Lower leg skin (tissue), 4 donors: ENCODE data around the gene ZPBP2. TPM values are rescaled to one million over a fixed set of nuclear protein-coding genes. Genes with fewer than 3 reads are reported as not detected.

Experiments
- DNase-seq, 2 donors: peaks; one replicate each; pipeline ENCODE4 v3.0.0-alpha.2; 2019; ENCODE audit warnings: low spot score in 2 of 2
- H3K4me3 ChIP-seq: fragments of 200-600 bp; sonication (generic); 2 replicates; pipeline ENCODE4 v1.5.1; 2017; ENCODE audit warnings: mild to moderate bottlenecking, low read depth; ENCODE audit not compliant: poor library complexity, severe bottlenecking
- POLR2A ChIP-seq, 2 donors: fragments of 450-650 bp; IDR thresholded peaks; one replicate each; pipeline ENCODE4 v1.6.1; 2016 to 2017; ENCODE audit warnings: antibody characterized with exemption in 2 of 2, mild to moderate bottlenecking in 1 of 2, moderate library complexity in 1 of 2
- WGBS, 2 donors: methylation state at CpG; one replicate each; pipeline ENCODE4 v1.1.5; 2018; 5-methylcytosine and 5-hydroxymethylcytosine counted together
- intact Hi-C: fragments of 100-400 bp; cut with DNase I; formaldehyde crosslinking; loops from one replicate; pipeline ENCODE4 v1.15.0; 2023; ENCODE audit warnings: low total_unique reads
- total RNA-seq, 4 donors: library from RNA; depleted of rRNA; stranded (reverse); fragments of >200 nt; gene quantifications; one replicate each; pipeline ENCODE4 v1.1.0, GENCODE V29; 2016
- TF ChIP-seq, protein P1 (sequence below), 3 donors: fragments of 450-650 bp; IDR thresholded peaks; one replicate each; pipeline ENCODE4 v1.5.1; 2016; ENCODE audit warnings: antibody characterized with exemption in 3 of 3, mild to moderate bottlenecking in 3 of 3, moderate library complexity in 2 of 3

The ZPBP2 gene
- total RNA-seq, 4 donors from 2014 or later = not detected

DNA sequence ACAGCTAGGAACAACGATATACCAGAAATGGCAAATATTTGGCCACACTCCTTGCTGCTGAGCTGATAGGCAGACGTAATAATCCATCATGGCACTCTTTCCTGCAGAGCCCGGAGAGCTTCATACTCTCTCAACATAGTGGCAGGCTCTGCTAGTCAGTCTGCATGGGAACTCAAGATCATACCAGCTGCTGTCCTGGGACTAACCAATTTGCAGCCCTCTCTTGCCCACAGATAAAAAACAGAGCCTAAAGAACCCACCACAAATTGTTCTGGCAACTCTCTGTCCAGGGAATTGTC lies 36.9 kb downstream of the ZPBP2 start:
- no peak for DNase-seq
- WGBS, 2 donors = 90 to 92% methylated on average over 3 of the region's 3 CpGs
- intact Hi-C loops = no loop called here

DNA sequence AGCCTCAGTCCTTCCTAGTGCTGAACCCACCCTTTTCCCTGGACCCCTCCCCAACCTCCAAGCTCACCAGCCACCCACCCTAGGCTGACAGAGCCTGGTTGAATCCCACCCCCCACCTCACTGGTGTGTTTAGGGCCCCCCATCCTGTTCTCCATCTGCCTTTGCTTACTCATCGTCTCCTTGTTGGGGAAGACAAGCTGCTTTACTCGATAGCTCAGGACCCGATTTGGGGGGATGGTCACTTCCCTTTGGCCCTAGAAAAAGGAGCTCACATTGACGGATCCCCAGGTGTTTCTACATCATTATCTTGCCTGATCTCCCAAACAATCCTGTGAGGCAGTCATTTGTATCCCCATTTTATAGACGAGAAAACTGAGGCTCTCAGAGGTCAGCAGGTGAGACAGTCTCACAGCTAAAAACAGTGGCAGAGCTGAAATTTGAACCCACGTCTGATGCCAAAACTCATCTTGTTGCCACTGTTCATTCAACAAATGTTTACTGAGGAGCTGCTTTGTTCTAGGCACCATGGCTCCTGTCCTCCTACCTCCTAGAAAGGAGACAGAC lies 40.9 kb downstream of the ZPBP2 start:
- intact Hi-C loops = no loop called here
- H3K4me3 ChIP-seq = no peak overlapping the region
- TF ChIP-seq POLR2A (IDR thresholded peaks at IDR 0.05) = no peak
- TF ChIP-seq, protein P1, sequence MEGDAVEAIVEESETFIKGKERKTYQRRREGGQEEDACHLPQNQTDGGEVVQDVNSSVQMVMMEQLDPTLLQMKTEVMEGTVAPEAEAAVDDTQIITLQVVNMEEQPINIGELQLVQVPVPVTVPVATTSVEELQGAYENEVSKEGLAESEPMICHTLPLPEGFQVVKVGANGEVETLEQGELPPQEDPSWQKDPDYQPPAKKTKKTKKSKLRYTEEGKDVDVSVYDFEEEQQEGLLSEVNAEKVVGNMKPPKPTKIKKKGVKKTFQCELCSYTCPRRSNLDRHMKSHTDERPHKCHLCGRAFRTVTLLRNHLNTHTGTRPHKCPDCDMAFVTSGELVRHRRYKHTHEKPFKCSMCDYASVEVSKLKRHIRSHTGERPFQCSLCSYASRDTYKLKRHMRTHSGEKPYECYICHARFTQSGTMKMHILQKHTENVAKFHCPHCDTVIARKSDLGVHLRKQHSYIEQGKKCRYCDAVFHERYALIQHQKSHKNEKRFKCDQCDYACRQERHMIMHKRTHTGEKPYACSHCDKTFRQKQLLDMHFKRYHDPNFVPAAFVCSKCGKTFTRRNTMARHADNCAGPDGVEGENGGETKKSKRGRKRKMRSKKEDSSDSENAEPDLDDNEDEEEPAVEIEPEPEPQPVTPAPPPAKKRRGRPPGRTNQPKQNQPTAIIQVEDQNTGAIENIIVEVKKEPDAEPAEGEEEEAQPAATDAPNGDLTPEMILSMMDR (IDR thresholded peaks at IDR 0.05) = no peak
- peak in 1 of 2 donors; percentile 73 for DNase-seq
- WGBS, 2 donors = 93 to 94% methylated on average over 6 of the region's 6 CpGs

More for the DNA sequence above, 36.9 kb downstream of the ZPBP2 start:
- H3K4me3 ChIP-seq = no peak overlapping the region
- TF ChIP-seq, protein P1 (IDR thresholded peaks at IDR 0.05) = no peak
- no peak for TF ChIP-seq POLR2A (IDR thresholded peaks at IDR 0.05)

DNA sequence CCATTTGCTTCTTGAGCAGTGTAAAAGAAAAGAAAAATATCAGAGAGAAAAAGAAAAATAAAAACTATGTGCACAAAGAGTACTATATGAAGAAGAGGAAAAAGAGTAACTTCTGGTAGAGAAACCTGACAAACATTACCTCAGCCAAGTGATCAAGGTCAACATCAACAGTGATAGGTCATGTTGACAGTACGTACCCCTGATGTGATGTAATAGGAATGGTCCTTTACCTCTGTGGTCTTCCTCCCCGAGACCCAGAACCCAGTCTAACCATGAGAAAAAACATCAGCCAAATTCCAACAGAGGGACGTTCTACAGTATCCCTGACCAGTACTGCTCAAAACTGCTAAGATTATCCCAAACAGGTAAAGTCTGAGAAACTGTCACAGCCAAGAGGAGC lies 46.0 kb downstream of the ZPBP2 start:
- DNase-seq = no peak

DNA sequence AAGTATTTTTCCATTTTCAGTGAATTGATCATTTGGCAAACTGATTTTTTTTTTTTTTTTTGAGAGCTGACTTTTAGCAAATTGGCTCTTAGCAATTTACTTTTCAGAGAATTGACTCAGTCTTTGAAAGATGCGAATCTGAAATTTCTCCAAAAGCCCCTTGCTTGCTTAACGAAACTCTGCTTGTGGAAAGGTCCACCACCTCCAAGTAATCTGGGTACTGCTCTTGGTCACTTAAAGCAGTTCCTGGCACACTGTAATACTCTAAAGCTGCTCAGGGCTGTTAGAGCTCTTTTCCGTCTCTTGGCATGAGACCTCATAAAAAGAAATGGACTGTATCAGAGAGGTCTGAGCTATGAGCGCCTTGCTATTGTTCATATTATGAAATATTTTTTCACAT lies 47.6 kb downstream of the ZPBP2 start:
- TF ChIP-seq, protein P1 (IDR thresholded peaks at IDR 0.05) = no peak
- TF ChIP-seq POLR2A (IDR thresholded peaks at IDR 0.05) = no peak
- DNase-seq = no peak
- intact Hi-C loops = loop anchor here (10.0 kb wide), 1 partner anchor 51 kb away; the partner anchor contains the start of genes IKZF3 and ZPBP2
- no peak overlapping the region for H3K4me3 ChIP-seq
- WGBS, 2 donors = 83 to 85% methylated on average over 4 of the region's 4 CpGs

More for the DNA sequence above, 46.0 kb downstream of the ZPBP2 start:
- TF ChIP-seq, protein P1 (IDR thresholded peaks at IDR 0.05) = no peak
- no peak for TF ChIP-seq POLR2A (IDR thresholded peaks at IDR 0.05)
- WGBS, 2 donors = 88 to 98% methylated on average over 3 of the region's 3 CpGs
- H3K4me3 ChIP-seq = no peak overlapping the region
- intact Hi-C loops = loop anchor here (10.0 kb wide), 1 partner anchor 49 kb away; the partner anchor contains the start of genes IKZF3 and ZPBP2

DNA sequence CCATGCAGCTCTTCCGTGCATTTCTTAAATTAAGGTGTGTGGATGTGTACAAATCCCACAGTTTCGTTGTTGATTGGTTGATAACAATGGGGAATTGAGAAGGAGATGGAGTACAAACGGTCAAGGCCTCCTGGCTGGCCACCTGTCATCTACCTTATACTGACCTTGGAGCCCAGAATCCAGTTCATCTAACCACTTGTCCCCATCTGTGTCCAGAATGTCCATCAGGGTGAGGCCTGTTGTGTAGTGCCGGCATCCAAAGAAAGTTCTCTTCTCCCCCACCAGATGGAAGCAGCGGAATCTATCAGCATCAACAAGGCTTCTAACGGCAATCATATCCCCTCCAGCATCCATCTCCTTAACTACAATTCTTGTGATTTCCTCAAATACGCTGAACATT lies 48.9 kb downstream of the ZPBP2 start:
- no peak for TF ChIP-seq POLR2A (IDR thresholded peaks at IDR 0.05)
- TF ChIP-seq, protein P1 (IDR thresholded peaks at IDR 0.05) = no peak
- no peak overlapping the region for H3K4me3 ChIP-seq
- WGBS, 2 donors = 87 to 89% methylated on average over 7 of the region's 7 CpGs
- intact Hi-C loops = loop anchor here (10.0 kb wide), 1 partner anchor 52 kb away; the partner anchor contains the start of genes IKZF3 and ZPBP2
- DNase-seq = no peak
